Measurements from ENCODE around the gene TMC8. TPM values are rescaled to one million over a fixed set of nuclear protein-coding genes. Genes with fewer than 3 reads are reported as not detected.

TMC8 gene
- polyA plus RNA-seq, 1 of the 3 experiments (the other 2 are of a cell fraction): 0.18 TPM

DNA sequence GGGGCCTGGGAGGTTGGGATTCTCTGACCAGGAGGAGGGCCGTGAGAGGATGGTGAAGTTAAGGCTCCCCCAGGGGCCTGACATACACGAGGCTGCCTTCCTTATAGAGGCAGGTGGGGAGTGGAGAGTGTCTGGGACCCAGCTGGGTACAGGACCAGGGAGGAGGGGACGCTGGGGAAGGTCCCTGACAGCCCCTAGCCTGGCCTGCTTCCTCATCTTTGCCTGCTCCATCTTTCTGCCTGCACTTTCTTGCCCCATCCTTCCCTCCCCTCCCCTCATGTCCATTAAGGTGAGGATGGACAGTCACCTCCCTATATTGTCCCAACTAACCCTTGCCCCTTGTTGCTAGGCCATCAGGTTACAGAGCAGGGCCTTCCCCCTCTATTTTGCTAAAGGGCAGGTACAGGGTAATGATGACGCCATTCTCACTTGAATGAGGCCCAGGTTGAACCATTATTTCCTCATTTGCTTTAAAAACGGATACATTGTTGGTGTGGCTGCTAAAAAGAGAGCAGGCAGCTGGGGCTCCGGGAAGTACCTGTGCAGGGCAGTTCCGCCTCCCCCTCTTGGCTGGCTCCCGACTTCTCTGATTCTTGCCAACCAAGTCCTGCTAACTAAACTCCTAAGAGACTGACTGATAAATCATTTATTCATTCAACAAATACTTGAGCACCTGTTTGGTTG lies 16.9 kb downstream of the TMC8 start (continued):
- TF ChIP-seq YY1 (IDR thresholded peaks at IDR 0.05; ENCODE audit: low read depth): no peak
- TF ChIP-seq MXI1 (IDR thresholded peaks at IDR 0.05; ENCODE audit: low read depth, low read length): no peak
- TF ChIP-seq RXRA (IDR thresholded peaks at IDR 0.05; ENCODE audit: borderline replicate concordance, low read depth): no peak
- TF ChIP-seq EZH2phosphoT487 (IDR thresholded peaks at IDR 0.05; ENCODE audit: borderline replicate concordance, low read depth): no peak
- TF ChIP-seq JUND (IDR thresholded peaks at IDR 0.05): no peak
- TF ChIP-seq TCF12 (IDR thresholded peaks at IDR 0.05): no peak
- TF ChIP-seq, protein P1, sequence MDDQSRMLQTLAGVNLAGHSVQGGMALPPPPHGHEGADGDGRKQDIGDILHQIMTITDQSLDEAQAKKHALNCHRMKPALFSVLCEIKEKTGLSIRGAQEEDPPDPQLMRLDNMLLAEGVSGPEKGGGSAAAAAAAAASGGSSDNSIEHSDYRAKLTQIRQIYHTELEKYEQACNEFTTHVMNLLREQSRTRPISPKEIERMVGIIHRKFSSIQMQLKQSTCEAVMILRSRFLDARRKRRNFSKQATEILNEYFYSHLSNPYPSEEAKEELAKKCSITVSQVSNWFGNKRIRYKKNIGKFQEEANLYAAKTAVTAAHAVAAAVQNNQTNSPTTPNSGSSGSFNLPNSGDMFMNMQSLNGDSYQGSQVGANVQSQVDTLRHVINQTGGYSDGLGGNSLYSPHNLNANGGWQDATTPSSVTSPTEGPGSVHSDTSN (IDR thresholded peaks at IDR 0.05): no peak

GRCh38 chr17:78148286-78149016 lies 17.9 kb downstream of the TMC8 start:
- H3K4me3 ChIP-seq (ENCODE audit: low read depth in 2 of 2, low read length in 1 of 2): no peak overlapping the region
- H3K27ac ChIP-seq (ENCODE audit: low read depth in 2 of 2, low read length in 1 of 2): no peak overlapping the region
- H3K4me1 ChIP-seq (ENCODE audit: control insufficient read depth in 1 of 2, insufficient read depth in 2 of 2, low read depth in 1 of 2, low read length in 1 of 2): peaks cover 4 to 19% of the 10 kb centered on the region in 2 experiments; a peak in 1 of 4 replicates
- no peak overlapping the region for H3K4me2 ChIP-seq
- H3K9me3 ChIP-seq: no peaks in the 10 kb centered on the region
- peaks cover 3% of the 10 kb centered on the region for H3F3A ChIP-seq (replicated peaks; ENCODE audit: insufficient read depth)
- no peaks in the 10 kb centered on the region for H3K36me3 ChIP-seq (replicated peaks in 1 of 2; ENCODE audit: control insufficient read depth in 1 of 2, insufficient read depth in 2 of 2, low read length in 1 of 2)
- WGBS (ENCODE audit: low lambda C conversion rate): 83% methylated on average over 14 of the region's 14 CpGs
- POLR2A ChIA-PET: no interaction called here
- TF ChIP-seq, protein P2, sequence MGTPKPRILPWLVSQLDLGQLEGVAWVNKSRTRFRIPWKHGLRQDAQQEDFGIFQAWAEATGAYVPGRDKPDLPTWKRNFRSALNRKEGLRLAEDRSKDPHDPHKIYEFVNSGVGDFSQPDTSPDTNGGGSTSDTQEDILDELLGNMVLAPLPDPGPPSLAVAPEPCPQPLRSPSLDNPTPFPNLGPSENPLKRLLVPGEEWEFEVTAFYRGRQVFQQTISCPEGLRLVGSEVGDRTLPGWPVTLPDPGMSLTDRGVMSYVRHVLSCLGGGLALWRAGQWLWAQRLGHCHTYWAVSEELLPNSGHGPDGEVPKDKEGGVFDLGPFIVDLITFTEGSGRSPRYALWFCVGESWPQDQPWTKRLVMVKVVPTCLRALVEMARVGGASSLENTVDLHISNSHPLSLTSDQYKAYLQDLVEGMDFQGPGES (IDR thresholded peaks at IDR 0.05; ENCODE audit: low read depth, low read length): no peak
- TF ChIP-seq TEAD4 (IDR thresholded peaks at IDR 0.05; ENCODE audit: borderline replicate concordance, insufficient read depth) (no peak), CTCF (IDR thresholded peaks at IDR 0.05) (no peak), RXRA (IDR thresholded peaks at IDR 0.05; ENCODE audit: borderline replicate concordance, low read depth) (no peak), MEF2A (IDR thresholded peaks at IDR 0.05; ENCODE audit: borderline replicate concordance, low read depth) (no peak), MXI1 (IDR thresholded peaks at IDR 0.05; ENCODE audit: low read depth, low read length) (no peak), CHD2 (IDR thresholded peaks at IDR 0.05; ENCODE audit: low read length, partially characterized antibody) (no peak), SMC3 (IDR thresholded peaks at IDR 0.05; ENCODE audit: low read depth, low read length) (no peak)
- no peaks in the 10 kb centered on the region for H3K79me2 ChIP-seq (ENCODE audit: insufficient read depth)
- no peak overlapping the region for H3K9ac ChIP-seq
- DNase-seq: no peak
- CTCF ChIA-PET: interaction anchor here (0.6 to 6.2 kb wide), 2 partner anchors 12 to 273 kb away, joined by 3 to 43 read pairs; no protein-coding TSS in a partner anchor
- no peaks in the 10 kb centered on the region for H3K27me3 ChIP-seq (ENCODE audit: insufficient read depth)
- H4K20me1 ChIP-seq (ENCODE audit: insufficient read depth): no peaks in the 10 kb centered on the region
- no peaks in the 10 kb centered on the region for H3K9me2 ChIP-seq
- no peak overlapping the region for H2AFZ ChIP-seq (ENCODE audit: low read depth)

Measured in SK-N-SH (cell line).